Keratinocyte (primary cell): ENCODE measurements around the gene IQCE. TPM values are rescaled to one million over a fixed set of nuclear protein-coding genes. Genes with fewer than 3 reads are reported as not detected.
A peak's percentile ranks its signal among the peaks of the same experiment; 100 is the strongest.
"Not testable (repeated sequence)": the region's sequence is repeated elsewhere in the genome, so short reads cannot be mapped to it uniquely, and the experiment has no call there.

ENCODE experiments used
- DNase-seq: peaks from one replicate; pipeline ENCODE4 v3.0.0-alpha.2; 2011; ENCODE audit warnings: low read depth, missing footprints, low spot score
- FAIRE-seq: peaks from 2 replicates; lab custom pipeline; 2011; peaks lifted over from hg19 to GRCh38; lab: Jason Lieb, UNC
- H2AFZ ChIP-seq: 2 replicates; pipeline ENCODE4 v1.6.0; 2012; ENCODE audit warnings: low read length, control low read depth, inconsistent platforms; ENCODE audit not compliant: control insufficient read depth
- H3K27ac ChIP-seq: 2 replicates; pipeline ENCODE4 v1.5.1; 2011; ENCODE audit warnings: low read length; ENCODE audit not compliant: control insufficient read depth, insufficient read depth
- H3K27me3 ChIP-seq: 3 replicates; pipeline ENCODE4 v1.6.0; 2011; ENCODE audit warnings: low read length; ENCODE audit not compliant: control insufficient read depth, insufficient read depth; ENCODE audit errors: extremely low read depth
- H3K36me3 ChIP-seq, 2 experiments: 2 replicates in 1 of 2; 3 replicates in 1 of 2; pipeline ENCODE4 v1.5.1; 2011; ENCODE audit warnings: low read length in 2 of 2, mild to moderate bottlenecking in 1 of 2; ENCODE audit not compliant: control insufficient read depth in 2 of 2, insufficient read depth in 2 of 2; ENCODE audit errors: extremely low read depth in 1 of 2
- H3K4me1 ChIP-seq: 3 replicates; pipeline ENCODE4 v1.5.1; 2011; ENCODE audit warnings: low read length; ENCODE audit not compliant: control insufficient read depth, insufficient read depth; ENCODE audit errors: extremely low read depth
- H3K4me2 ChIP-seq: 3 replicates; pipeline ENCODE4 v1.6.0; 2011; ENCODE audit warnings: low read depth, low read length; ENCODE audit not compliant: control insufficient read depth, insufficient read depth; ENCODE audit errors: extremely low read depth
- H3K4me3 ChIP-seq, 3 experiments: fragments of 200-600 bp in 1 of 3; sonication (generic) in 1 of 3; 2 replicates in 2 of 3; 3 replicates in 1 of 3; pipeline ENCODE4 v1.5.1; 2011 to 2016; ENCODE audit warnings: low read length in 3 of 3, mild to moderate bottlenecking in 3 of 3, control low read depth in 2 of 3, inconsistent platforms in 1 of 3, low read depth in 1 of 3, mixed read lengths in 1 of 3, mixed run types in 1 of 3, moderate library complexity in 1 of 3; ENCODE audit not compliant: control insufficient read depth in 2 of 3, insufficient read depth in 2 of 3; ENCODE audit errors: extremely low read depth in 1 of 3
- H3K79me2 ChIP-seq: 2 replicates; pipeline ENCODE4 v1.6.0; 2012; ENCODE audit warnings: low read length; ENCODE audit not compliant: control insufficient read depth, insufficient read depth
- H3K9ac ChIP-seq: 3 replicates; pipeline ENCODE4 v1.6.0; 2011; ENCODE audit warnings: low read length; ENCODE audit not compliant: control insufficient read depth, insufficient read depth; ENCODE audit errors: extremely low read depth
- H3K9me1 ChIP-seq: 3 replicates; pipeline ENCODE4 v1.6.0; 2011; ENCODE audit warnings: low read length; ENCODE audit not compliant: control insufficient read depth, insufficient read depth; ENCODE audit errors: extremely low read depth
- H3K9me3 ChIP-seq: 2 replicates; pipeline ENCODE4 v1.5.1; 2012; ENCODE audit warnings: low read depth, low read length; ENCODE audit not compliant: control insufficient read depth
- H4K20me1 ChIP-seq: 3 replicates; pipeline ENCODE4 v1.6.0; 2011; ENCODE audit warnings: low read length; ENCODE audit not compliant: control insufficient read depth, insufficient read depth; ENCODE audit errors: extremely low read depth
- EZH2 ChIP-seq: IDR thresholded peaks from one replicate; pipeline ENCODE4 v1.6.1; 2012; ENCODE audit warnings: inconsistent platforms, mild to moderate bottlenecking, low read length, moderate library complexity
- dilution Hi-C: fragments of 300-500 bp; cut with MboI; formaldehyde crosslinking; loops from one replicate; pipeline ENCODE4 v1.7.0; 2020; ENCODE audit warnings: low sequenced_read_pairs; ENCODE audit not compliant: extremely low pct_ligation_motif_present
- polyA plus RNA-seq, 5 experiments: library from polyadenylated mRNA; depleted of rRNA in 3 of 5; stranded (reverse) in 3 of 5; stranded (forward) in 1 of 5; unstranded in 1 of 5; fragments of >200 nt; gene quantifications; 1 replicate in 1 of 5; 2 replicates in 3 of 5; 3 replicates in 1 of 5; pipeline versions ENCODE4 v1.2.1 to v1.2.3, GENCODE V29; 2011 to 2012; ENCODE audit warnings: missing spikeins in 2 of 5, low read depth in 1 of 5, low replicate concordance in 1 of 5
- TF ChIP-seq, protein P1 (sequence below), 3 experiments: IDR thresholded peaks in 1 of 3; conservative IDR thresholded peaks in 1 of 3; optimal IDR thresholded peaks in 1 of 3; 2 replicates in 2 of 3; 3 replicates in 1 of 3; pipeline versions ENCODE3 to v1.5.1; 2011; ENCODE audit warnings: low read length in 3 of 3, mild to moderate bottlenecking in 3 of 3, moderate library complexity in 2 of 3, control low read depth in 1 of 3, inconsistent platforms in 1 of 3; ENCODE audit not compliant: insufficient read depth in 2 of 3; ENCODE audit errors: extremely low read depth in 1 of 3

Gene IQCE
- polyA plus RNA-seq, 1 donor (not counting 4 experiments of a cell fraction or from before 2014, with no cell fraction given) = 5.2 TPM

DNA sequence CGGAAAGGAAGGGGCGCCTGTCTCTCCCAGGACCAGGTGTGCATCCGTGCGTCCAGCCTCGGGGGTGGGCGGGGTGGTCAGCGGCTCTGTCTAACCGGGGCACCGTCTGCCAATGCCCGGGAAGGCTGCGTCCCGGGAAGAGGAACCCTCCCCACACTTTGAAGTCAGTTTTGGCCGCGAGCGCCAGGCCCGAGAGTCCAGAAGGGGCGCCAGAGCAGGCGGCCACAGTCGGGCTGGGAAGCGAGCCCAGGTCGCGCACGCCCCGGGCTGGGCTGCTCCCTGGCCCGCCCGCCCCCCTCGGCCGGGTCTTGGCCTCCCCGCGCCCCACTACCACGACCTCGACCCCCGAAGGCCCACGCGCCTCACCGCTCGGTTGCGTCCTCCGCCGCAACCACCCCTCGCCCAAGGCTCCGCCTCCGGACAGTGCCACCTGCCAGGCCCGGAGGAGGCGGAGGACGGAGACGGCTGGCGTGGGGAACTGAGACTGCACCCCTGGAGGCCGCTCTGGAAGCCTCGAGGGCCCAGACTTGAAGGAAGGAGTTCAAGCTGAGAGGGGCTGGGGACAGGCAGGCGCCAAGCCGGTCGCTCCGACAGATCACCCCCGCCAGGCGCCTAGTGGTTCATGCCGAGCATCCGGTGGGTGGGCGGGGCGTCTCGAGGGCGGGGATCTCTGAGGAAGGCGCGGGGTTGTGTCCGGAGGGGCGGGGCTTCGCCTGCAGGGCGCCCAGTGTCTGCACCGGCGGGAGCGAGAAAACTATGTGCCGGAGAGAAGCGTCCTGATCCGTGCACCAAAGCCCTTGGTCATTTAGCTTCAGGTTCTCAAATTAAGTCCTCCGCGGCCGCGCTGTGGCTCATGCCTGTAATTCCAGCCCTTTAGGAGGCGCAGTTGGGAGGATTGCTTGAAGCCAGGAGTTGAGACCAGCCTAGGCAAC is 3.4 kb upstream of the IQCE start, which contains the start of gene BRAT1:
BRAT1 (minus strand) TSS at position 404 of the 932 bp plus-strand sequence. CDS start 1,093 bp downstream, outside the sequence.
- Histone ChIP-seq H3K9me3 (no peaks in the 10 kb centered on the region), H3K79me2 (peaks cover 25% of the 10 kb centered on the region), H3K27ac (peak within 1 kb of the TSS; percentile 92), H3K4me2 (peak within 1 kb of the TSS; percentile 94), H3K4me3 (peak within 1 kb of the TSS; percentile 59 to 69 (median 65)), H3K27me3 (no peaks in the 10 kb centered on the region), H4K20me1 (no peaks in the 10 kb centered on the region), H3K4me1 (peaks cover 22% of the 10 kb centered on the region), H3K9ac (peak within 1 kb of the TSS; percentile 92), H2AFZ (peak within 1 kb of the TSS; percentile 83), H3K9me1 (no peaks in the 10 kb centered on the region), H3K36me3 (peaks cover 2 to 3% of the 10 kb centered on the region in 2 experiments)
- TF ChIP-seq, protein P1, sequence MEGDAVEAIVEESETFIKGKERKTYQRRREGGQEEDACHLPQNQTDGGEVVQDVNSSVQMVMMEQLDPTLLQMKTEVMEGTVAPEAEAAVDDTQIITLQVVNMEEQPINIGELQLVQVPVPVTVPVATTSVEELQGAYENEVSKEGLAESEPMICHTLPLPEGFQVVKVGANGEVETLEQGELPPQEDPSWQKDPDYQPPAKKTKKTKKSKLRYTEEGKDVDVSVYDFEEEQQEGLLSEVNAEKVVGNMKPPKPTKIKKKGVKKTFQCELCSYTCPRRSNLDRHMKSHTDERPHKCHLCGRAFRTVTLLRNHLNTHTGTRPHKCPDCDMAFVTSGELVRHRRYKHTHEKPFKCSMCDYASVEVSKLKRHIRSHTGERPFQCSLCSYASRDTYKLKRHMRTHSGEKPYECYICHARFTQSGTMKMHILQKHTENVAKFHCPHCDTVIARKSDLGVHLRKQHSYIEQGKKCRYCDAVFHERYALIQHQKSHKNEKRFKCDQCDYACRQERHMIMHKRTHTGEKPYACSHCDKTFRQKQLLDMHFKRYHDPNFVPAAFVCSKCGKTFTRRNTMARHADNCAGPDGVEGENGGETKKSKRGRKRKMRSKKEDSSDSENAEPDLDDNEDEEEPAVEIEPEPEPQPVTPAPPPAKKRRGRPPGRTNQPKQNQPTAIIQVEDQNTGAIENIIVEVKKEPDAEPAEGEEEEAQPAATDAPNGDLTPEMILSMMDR (optimal IDR thresholded peaks at IDR 0.05 in 1 of 3, IDR thresholded peaks at IDR 0.05 in 1 of 3, conservative IDR thresholded peaks at IDR 0.05 in 1 of 3; ENCODE audit: extremely low read depth in 1 of 3, insufficient read depth in 2 of 3, low read length in 3 of 3) = peak in 2 of 3 experiments; percentile 24 to 68
- no peak for TF ChIP-seq EZH2
- dilution Hi-C loops = no loop called here
- no peak for FAIRE-seq
- peak; percentile 58 for DNase-seq

DNA sequence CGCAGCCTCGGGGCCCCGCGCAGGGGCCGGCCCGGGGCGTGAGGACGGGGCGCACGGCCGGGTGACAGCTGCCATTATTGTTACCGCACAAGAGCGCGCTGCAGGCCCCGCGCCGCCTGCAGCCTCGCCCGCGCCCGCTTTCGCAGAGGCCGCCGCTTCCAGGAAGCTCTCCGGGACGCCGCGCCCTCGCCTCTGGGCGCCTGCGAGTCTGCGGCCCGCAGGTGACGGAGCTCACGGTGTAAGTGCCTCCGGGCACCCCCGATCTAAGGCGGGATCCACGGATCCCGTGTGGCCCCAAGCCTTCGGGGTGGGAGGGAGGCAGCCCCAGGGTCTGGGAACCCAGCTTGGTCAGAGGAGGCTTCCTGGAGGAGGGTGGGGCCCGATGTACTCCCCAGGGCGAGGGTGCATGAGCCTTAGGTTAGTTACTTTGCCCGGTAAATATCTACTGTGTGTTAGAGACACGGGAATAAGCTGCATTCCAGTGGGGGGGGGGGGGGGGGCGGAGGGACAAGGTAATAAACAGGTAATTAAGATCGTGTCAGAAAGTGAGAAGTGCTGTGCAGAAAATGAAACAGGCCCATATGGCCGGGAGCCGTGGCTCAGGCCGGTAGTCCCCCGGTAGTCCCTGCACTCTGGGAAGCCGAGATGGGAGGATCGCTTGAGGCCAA is 638 bp downstream of the IQCE start:
- Histone ChIP-seq H2AFZ (peak overlapping the region; percentile 86), H3K9ac (peak overlapping the region; percentile 83), H3K9me1 (no peaks in the 10 kb centered on the region), H3K79me2 (peaks cover 19% of the 10 kb centered on the region), H3K27ac (peak overlapping the region; percentile 67), H3K27me3 (no peaks in the 10 kb centered on the region), H3K4me3 (peak overlapping the region; percentile 71 to 91 (median 78)), H3K4me2 (peak overlapping the region; percentile 84), H3K4me1 (peaks cover 9% of the 10 kb centered on the region), H3K36me3 (no peaks in the 10 kb centered on the region), H4K20me1 (no peaks in the 10 kb centered on the region), H3K9me3 (no peaks in the 10 kb centered on the region)
- DNase-seq (no peak), FAIRE-seq (no peak)
- TF ChIP-seq EZH2 = no peak
- dilution Hi-C loops = no loop called here

DNA sequence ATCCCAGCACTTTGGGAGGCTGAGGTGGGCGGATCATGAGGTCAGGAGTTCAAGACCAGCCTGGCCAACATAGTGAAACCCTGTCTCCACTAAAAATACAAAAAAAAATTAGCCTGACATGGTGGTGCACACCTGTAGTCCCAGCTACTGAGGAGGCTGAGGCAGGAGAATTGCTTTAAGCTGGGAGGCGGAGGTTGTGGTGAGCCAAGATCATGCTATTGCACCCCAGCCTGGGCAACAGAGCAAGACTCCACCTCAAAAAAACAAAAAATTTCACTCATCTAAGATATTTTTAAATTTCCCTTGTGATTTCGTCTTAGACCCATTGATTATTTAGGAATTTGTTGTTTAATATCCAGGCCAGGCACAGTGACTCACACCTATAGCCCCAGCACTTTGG is 5.2 kb downstream of the IQCE start:
- H3K79me2 ChIP-seq = peaks cover 19% of the 10 kb centered on the region
- H4K20me1 ChIP-seq, H3K36me3 ChIP-seq, H3K9ac ChIP-seq, H3K9me3 ChIP-seq, H3K4me1 ChIP-seq, H3K9me1 ChIP-seq, H3K4me3 ChIP-seq, H3K4me2 ChIP-seq, dilution Hi-C loops, H2AFZ ChIP-seq, H3K27ac ChIP-seq, FAIRE-seq, H3K27me3 ChIP-seq, DNase-seq: not testable (repeated sequence)
